Medulla oblongata (tissue), 1 donor: ENCODE data around the gene SMAD4.
"Not testable (repeated sequence)": the region's sequence is repeated elsewhere in the genome, so short reads cannot be mapped to it uniquely, and the experiment has no call there.

ENCODE experiments used
- DNase-seq: peaks from one replicate; pipeline ENCODE4 v3.0.0-alpha.2; 2015; ENCODE audit errors: extremely low spot score

The SMAD4 gene

GRCh38 chr18:51111633-51112355 is 81.8 kb downstream of the SMAD4 start:
- not testable (repeated sequence) for DNase-seq

DNA sequence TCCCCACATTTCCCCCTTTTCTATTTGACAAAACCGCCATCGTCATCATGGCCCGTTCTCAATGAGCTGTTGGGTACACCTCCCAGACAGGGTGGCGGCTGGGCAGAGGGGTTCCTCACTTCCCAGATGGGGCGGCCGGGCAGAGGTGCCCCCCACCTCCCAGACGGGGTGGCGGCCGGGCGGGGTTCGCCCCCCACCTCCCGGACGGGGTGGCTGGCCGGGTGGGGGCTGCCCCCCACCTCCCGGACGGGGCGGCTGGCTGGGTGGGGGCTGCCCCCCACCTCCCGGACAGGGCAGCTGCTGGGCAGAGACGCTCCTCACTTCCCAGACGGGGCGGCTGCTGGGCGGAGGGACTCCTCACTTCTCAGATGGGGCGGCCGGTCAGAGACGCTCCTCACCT is 87.0 kb downstream of the SMAD4 start:
- not testable (repeated sequence) for DNase-seq

DNA sequence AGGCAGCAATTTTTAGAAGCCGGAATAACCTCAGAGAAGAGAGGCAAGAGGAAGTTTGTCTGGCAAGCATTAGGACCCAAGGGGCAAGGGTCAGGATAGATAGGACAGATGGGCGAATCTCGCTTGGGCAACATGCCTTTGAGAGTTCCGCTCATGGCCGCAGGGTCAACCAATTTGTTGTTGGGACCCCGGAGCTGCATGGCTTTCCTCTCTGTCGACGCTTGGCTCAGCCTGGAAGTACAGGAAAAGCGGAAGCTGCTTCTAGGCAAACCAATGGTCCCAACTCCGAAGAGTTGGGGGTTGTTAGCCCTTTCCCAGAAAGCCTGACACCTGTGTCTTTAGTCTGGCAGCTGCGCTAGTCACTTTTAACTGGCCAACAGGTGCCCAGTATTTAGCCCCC is 89.5 kb downstream of the SMAD4 start:
- DNase-seq = not testable (repeated sequence)

- DNase-seq = not testable (repeated sequence)
Observed at GRCh38 chr18:51119976-51120375, 90.0 kb downstream of the SMAD4 start.

DNA sequence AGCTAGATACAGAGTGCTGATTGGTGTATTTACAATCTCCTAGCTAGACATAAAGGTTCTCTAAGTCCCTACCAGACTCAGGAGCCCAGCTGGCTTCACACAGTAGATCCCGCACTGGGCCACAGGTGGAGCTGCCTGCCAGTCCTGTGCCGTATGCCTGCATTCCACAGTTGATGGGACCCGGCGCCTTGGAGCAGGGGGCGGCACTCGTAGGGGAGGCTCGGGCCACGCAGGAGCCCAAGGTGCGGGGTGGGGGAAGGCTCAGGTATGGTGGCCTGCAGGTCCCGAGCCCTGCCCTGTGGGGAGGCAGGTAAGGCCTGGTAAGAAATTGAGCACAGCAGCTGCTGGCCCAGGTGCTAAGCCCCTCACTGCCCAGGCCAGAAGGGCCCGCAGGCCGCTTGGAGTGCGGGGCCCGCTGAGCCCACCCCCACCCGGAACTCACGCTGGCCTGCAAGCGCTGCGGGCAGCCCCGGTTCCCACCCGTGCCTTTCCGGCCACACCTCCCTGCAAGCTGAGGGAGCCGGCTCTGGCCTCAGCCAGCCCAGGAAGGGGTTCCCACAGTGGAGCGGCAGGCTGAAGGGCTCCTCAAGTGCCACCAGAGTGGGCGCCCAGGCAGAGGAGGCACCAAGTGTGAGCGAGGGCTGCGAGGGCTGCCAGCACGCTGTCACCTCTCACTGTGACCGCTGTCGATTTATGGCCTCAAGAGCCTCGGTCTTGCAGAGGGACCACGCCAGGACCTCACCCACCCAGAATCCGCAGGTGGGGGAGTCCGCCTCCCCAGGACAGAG is 91.0 kb downstream of the SMAD4 start:
- no peak for DNase-seq

DNA sequence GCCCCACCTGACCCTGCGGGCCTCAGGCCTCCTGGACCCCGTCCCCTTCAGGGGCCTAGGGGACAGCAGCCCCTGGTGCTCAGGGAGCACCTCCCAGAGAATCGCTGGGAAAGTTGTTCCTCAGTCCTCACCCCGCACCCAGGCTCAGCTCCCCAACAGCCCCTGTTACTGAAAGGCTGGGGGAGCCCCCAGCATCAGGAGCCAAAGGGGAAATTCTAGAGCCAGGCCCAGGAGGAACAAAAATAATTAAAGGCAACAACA is 91.5 kb downstream of the SMAD4 start:
- DNase-seq = no peak

- no peak for DNase-seq
Observed at GRCh38 chr18:51122266-51123045, 92.4 kb downstream of the SMAD4 start.

- DNase-seq = no peak
Observed at GRCh38 chr18:51123046-51123395, 93.0 kb downstream of the SMAD4 start.

GRCh38 chr18:51123481-51123880 is 93.5 kb downstream of the SMAD4 start:
- no peak for DNase-seq

DNA sequence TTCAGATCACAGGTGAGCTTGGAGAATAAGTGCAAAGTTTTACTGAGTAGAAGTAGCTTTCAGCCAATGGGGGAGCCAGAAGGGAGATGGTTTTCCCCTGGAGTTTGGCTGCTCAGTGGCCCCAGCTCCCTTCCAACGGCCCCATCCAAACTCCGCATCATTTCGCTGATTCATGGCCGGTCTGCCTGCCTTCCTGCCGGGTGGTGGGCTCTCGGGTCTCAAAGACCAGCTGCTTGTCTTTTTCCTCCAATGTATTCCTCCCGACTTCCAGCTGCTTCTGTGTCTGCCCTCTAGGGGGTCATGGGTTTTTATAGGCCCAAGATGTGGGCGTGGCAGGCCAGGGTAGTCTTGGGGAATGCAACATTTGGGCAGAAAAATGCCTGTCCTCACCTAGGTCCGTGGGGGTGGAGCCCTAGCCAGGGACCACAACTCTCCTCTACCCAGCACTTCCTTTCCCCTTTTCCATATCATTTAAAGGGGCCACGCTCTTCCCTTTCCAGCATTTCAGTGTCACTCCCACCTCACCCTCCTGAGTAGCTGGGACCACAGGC is 94.0 kb downstream of the SMAD4 start:
- no peak for DNase-seq

DNA sequence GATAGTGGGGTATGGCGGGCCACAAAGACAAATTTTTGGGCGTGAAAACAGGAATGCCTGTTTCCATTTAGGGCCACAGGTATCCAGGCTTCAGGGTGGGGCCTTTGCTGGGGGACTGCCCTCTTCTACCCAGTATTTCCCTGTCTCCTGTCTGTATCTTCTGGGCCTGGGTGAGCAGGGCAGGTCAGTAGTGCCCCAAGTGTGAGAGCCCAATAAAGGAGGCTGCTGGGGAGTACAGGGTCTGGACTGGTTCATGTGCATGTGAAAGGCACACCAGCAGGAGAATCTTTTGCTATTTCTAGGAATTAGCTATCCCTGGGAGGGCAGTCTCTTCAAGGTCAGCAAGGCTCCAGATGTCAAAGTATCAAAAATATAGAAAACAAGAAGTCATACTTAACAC is 96.0 kb downstream of the SMAD4 start:
- no peak for DNase-seq

GRCh38 chr18:51127664-51128063 is 97.7 kb downstream of the SMAD4 start:
- no peak for DNase-seq

DNA sequence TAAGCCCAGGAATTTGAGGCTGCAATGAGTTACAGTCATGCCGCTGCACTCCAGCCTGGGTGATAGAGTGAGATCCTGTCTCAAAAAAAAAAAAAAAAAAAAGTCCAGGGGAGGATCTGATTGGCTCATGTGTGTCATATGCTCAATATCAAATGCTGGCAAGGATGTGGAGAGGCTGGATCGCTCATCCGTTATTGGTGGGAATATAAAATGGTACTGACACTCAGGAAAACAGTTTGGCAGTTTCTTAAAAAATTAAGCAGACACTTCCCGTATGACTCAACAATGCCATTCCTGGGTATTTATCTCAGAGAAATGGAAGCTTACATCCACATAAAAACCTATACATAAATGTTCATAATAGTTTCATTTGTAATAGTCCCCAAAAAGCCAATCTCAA is 98.5 kb downstream of the SMAD4 start:
- no peak for DNase-seq

GRCh38 chr18:51132256-51132935 is 102.4 kb downstream of the SMAD4 start:
- no peak for DNase-seq

GRCh38 chr18:51133580-51134160 is 103.7 kb downstream of the SMAD4 start:
- DNase-seq = no peak
